Measurements from ENCODE around the gene MUC4. TPM values are rescaled to one million over a fixed set of nuclear protein-coding genes. Genes with fewer than 3 reads are reported as not detected.

MUC4 gene
- total and polyA plus RNA-seq, 9 of the 15 experiments (the other 6 are each of a cell fraction or from before 2014, with no cell fraction given): under 0.01 to 0.21 (median 0.10) TPM; not detected in 4

DNA sequence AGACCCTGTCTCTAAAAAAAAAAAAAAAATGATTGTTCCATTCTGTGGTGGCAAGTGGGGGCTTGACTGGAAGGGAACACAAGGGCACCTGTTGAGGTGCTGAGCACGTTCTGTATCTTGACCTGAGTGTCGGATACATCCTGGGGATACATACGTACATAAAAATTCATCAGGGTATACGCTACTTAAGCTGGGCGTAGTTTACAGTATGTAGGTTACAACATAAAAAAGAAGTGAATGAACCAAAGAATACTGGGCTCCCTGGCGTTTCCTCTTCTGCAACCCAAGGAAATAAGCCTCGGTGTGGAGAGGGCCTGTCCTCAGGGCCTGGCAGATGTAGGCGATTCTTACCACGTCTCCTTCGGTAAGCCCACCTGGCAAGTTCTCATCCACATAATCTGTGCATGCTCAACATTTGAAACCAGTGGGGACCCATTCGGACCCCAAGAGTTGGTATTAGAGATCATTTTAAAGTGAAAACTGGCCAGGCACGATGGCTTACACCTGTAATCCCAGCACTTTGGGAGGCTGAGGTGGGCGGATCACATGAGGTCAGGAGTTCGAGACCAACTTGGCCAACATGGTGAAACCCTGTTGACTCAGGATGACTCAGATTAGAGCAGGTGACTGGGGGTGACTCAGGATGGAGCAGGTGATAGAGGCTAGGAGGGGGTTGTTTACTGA, 96.0 kb downstream of the MUC4 start (continued):
- TF ChIP-seq, protein P1, sequence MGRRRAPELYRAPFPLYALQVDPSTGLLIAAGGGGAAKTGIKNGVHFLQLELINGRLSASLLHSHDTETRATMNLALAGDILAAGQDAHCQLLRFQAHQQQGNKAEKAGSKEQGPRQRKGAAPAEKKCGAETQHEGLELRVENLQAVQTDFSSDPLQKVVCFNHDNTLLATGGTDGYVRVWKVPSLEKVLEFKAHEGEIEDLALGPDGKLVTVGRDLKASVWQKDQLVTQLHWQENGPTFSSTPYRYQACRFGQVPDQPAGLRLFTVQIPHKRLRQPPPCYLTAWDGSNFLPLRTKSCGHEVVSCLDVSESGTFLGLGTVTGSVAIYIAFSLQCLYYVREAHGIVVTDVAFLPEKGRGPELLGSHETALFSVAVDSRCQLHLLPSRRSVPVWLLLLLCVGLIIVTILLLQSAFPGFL (CRISPR knock-in tag; IDR thresholded peaks at IDR 0.05): 0 out of 2 replicates have a peak, but pooled peaks have one; percentile 56
- TF ChIP-seq GTF2A2 (tag; IDR thresholded peaks at IDR 0.05): 0 out of 2 replicates have a peak, but pooled peaks have one; percentile 69
- no peak for TF ChIP-seq ZNF764 (CRISPR knock-in tag; IDR thresholded peaks at IDR 0.05; ENCODE audit: low read depth)
- TF ChIP-seq FOXK2 (conservative IDR thresholded peaks at IDR 0.05 in 1 of 2, IDR thresholded peaks at IDR 0.05 in 1 of 2; ENCODE audit: low read depth in 2 of 2): peak; percentile 95 to 98; a peak in 3 of 4 replicates
- TF ChIP-seq ZBTB49 (CRISPR knock-in tag; IDR thresholded peaks at IDR 0.05; ENCODE audit: borderline replicate concordance): no peak
- TF ChIP-seq ZNF197 (CRISPR knock-in tag; IDR thresholded peaks at IDR 0.05; ENCODE audit: low read depth): no peak
- no peak for TF ChIP-seq RBM22 (IDR thresholded peaks at IDR 0.05; ENCODE audit: low read depth, low read length, poor library complexity, severe bottlenecking)
- no peak for TF ChIP-seq TAF1 (IDR thresholded peaks at IDR 0.05; ENCODE audit: control insufficient read depth, extremely low read depth, insufficient read depth, low read length, severe bottlenecking)
- TF ChIP-seq FUS (optimal IDR thresholded peaks at IDR 0.05; ENCODE audit: low read depth, low read length): no peak
- TF ChIP-seq NR2F6 (CRISPR knock-in tag; IDR thresholded peaks at IDR 0.05): 0 out of 2 replicates have a peak, but pooled peaks have one; percentile 32
- TF ChIP-seq BCLAF1 (IDR thresholded peaks at IDR 0.05; ENCODE audit: borderline replicate concordance in 1 of 2, control insufficient read depth in 1 of 2, low read depth in 2 of 2, low read length in 1 of 2): no peak
- no peak for TF ChIP-seq OTX1 (CRISPR knock-in tag; IDR thresholded peaks at IDR 0.05)
- TF ChIP-seq, protein P2, sequence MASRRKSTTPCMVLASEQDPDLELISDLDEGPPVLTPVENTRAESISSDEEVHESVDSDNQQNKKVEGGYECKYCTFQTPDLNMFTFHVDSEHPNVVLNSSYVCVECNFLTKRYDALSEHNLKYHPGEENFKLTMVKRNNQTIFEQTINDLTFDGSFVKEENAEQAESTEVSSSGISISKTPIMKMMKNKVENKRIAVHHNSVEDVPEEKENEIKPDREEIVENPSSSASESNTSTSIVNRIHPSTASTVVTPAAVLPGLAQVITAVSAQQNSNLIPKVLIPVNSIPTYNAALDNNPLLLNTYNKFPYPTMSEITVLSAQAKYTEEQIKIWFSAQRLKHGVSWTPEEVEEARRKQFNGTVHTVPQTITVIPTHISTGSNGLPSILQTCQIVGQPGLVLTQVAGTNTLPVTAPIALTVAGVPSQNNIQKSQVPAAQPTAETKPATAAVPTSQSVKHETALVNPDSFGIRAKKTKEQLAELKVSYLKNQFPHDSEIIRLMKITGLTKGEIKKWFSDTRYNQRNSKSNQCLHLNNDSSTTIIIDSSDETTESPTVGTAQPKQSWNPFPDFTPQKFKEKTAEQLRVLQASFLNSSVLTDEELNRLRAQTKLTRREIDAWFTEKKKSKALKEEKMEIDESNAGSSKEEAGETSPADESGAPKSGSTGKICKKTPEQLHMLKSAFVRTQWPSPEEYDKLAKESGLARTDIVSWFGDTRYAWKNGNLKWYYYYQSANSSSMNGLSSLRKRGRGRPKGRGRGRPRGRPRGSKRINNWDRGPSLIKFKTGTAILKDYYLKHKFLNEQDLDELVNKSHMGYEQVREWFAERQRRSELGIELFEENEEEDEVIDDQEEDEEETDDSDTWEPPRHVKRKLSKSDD (conservative IDR thresholded peaks at IDR 0.05; ENCODE audit: low read length): no peak
- TF ChIP-seq ARNT (IDR thresholded peaks at IDR 0.05): peak in 1 of 2 experiments; percentile 82; a peak in 1 of 4 replicates
- TF ChIP-seq ZNF263 (CRISPR knock-in tag; IDR thresholded peaks at IDR 0.05; ENCODE audit: borderline replicate concordance): peak; percentile 86
- no peak for TF ChIP-seq NCOA4 (IDR thresholded peaks at IDR 0.05; ENCODE audit: partially characterized antibody)
- no peak for TF ChIP-seq ELF1 (tag; IDR thresholded peaks at IDR 0.05)

All from K562 (cell line).